ENCODE data around the gene UGCG.
"Not testable (repeated sequence)": the region's sequence is repeated elsewhere in the genome, so short reads cannot be mapped to it uniquely, and the experiment has no call there.

UGCG gene

GRCh38 chr9:111922324-111923013 lies 25.9 kb downstream of the UGCG start:
- peak in 1 of 3 experiments; percentile 42 for DNase-seq

DNA sequence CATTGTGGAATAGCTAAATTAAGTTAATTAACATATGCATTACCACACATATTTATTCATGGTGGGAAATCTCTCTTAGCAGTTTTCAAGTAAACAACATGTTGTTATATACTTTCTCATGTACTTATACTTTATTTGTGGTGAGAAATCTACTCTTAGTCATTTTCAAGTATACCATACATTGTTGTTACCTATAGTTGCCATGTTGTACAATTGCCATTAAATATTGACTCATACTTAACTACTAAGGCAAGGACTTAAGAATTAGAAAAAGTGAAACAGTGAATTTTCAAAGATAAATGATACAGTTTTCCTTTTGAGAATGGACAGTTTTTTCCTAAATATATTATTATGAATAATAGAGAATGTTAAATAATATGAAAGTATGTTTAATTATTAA lies 27.7 kb downstream of the UGCG start:
- DNase-seq = no peak

DNA sequence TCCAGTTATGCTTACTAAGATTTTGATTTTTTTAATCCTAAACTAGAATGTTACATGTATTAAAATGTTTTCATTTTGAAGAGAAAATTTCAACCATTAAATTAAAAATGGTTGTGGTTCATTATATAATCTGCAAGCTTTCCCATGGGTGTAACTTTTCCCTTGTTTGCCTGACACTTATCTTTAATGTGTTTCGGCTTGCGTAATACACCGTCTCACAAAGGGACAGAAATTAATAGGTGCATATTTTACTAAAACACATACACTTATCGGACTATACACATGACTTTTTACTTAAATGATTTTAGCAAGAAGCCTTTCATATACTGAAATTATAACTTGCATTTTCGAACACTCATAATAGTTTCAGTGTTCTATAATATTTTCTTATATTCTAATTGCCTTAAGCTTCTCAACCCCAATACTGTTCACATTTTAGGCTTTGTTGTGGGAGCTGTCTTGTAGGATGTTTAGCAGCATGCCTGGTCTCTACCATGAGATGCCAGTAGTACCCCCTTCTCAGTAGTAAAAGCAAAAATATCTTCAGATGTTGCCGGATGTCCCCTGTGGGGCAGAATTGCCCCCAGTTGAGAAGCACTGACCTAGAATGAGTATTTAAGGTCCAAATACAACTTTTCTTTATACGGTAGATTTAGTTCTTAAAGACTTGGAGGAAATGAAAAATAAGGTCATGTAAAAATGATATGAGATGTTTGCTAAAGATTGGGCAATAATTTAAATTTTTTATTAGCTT lies 28.6 kb downstream of the UGCG start:
- peak in 1 of 3 experiments; percentile 40 for DNase-seq

DNA sequence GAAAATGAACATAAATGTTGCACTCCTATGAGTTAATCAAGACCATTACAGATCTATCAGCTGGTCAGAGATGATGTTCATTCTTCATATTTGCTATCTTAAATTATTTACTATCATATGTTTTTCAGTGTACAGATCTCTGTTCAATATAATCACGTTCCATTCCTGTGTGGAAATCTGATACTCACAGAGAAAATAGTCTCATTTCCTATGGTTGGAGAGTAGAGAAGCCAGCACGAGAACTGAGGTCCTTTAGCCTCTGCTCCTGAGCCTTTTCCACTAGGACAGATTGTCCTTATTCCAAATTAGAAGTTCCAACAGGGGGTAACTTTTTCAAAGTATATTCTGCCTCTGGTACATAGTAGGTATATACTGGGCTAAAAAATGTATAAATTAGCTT lies 29.2 kb downstream of the UGCG start:
- no peak for DNase-seq

DNA sequence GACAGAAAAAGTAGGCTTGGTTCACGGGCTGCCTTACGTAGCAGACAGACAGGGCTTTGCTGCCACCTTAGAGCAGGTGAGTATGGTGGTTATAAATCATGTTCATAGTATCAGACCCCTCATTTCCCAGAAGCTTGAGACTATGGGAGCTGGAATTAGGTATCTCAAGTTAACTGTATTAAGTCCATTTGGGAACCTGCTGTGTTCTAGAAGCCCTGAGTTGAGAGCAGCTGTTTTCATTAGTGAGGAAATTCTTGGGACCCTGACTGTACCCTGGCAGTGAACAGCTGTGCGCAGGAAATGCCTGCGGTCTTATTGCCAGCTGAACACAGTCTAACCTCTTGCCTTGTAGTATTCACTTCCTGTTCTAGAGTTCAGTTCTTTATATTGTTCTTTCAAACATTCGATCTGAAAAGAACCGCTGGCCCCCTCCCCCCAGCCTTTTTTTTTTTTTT lies 29.8 kb downstream of the UGCG start:
- no peak for DNase-seq

DNA sequence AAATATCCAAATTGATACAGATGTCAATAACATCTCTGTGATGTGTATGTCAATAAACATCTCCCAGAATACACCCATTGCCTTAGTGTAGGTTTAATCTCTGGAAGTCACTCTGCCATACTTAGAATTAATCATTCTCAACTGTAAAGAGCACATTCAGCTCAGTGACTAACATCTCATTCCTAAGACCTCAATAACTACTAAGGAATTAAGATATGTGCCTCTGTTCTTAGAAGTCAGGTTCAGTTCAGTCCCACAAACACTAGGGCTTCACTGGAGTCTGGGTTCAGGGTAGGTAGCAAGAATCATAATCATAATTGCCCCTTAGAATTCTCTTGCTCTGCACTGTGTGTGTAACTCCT lies 31.7 kb downstream of the UGCG start:
- DNase-seq = no peak

GRCh38 chr9:111934747-111935146 lies 38.1 kb downstream of the UGCG start:
- no peak for DNase-seq

DNA sequence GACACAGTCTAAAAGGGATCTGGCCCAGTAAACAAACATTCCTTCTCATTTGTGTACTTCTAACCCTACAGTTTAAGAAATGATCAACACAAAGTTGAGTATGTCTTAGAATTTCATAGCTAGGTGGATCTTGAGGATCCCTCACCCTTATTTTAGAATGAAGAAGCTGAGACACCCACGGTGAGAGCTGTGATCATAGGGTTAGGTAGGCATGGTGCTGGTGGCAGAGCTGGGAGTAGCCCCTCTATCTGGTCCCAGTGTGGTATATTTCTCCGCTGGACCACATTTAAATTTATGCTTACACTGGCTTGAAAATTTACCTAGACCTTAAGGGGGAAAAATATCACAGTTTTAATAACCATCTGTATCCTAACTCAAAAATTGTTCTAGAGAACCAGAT lies 39.8 kb downstream of the UGCG start:
- no peak for DNase-seq

DNA sequence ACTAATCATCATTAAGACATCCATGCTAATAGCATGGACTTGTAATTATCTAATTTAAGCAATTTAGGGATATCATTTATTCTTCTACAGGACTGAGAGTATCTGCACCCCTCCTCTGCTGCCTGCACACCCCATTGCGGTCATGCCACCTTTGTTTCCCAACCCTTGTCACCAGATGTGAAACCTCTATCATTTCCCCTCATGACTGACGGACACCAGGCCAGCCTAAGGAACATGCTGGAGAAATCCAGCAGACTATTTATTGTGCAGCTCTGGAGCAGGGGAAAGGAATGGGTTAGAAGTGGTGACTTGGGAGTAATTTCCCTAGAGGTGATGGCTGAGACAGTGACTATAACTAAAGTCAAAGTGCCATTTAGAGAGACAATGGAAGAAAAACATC lies 40.7 kb downstream of the UGCG start:
- no peak for DNase-seq

GRCh38 chr9:111937781-111938426 lies 41.3 kb downstream of the UGCG start:
- DNase-seq = no peak

DNA sequence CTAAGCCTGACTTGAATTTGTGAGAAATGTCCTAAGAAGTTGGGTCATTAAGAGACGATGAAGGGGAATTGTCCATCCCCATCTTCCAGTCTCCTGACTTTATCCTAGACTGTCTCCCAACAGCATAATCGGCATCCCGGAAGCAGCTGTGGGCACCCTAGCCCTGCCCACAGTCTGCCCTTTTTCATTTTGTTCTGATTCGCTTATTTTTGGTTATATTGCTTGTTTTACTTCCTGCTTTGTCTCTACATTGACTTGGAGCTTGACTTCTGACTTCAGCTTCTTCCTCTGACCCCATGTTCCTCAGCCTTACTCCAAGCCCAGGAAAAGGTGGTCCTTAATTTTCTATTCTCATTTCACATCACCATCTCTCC lies 41.8 kb downstream of the UGCG start:
- DNase-seq = no peak

GRCh38 chr9:111939322-111939721 lies 42.7 kb downstream of the UGCG start:
- no peak for DNase-seq

GRCh38 chr9:111940697-111941096 lies 44.1 kb downstream of the UGCG start:
- no peak for DNase-seq

DNA sequence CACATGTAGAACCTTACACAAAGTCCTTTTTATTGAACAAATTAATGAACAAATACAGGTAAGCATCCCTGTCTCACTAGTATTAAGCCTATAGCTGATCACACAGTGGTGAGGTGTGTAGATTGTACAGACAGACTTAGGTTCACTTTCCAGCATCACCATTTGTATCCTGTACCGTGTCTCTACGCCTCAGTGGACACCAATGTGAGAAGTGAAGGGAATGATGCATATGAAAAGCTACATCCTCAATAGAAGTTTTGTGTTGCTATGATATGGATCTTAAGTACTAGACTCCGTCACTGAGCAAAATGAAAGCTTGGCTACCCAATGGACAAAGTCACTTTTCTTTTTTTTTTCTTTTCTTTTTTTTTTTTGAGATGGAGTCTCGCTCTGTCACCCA lies 46.6 kb downstream of the UGCG start:
- no peak for DNase-seq

GRCh38 chr9:111943746-111944145 lies 47.1 kb downstream of the UGCG start:
- no peak for DNase-seq

DNA sequence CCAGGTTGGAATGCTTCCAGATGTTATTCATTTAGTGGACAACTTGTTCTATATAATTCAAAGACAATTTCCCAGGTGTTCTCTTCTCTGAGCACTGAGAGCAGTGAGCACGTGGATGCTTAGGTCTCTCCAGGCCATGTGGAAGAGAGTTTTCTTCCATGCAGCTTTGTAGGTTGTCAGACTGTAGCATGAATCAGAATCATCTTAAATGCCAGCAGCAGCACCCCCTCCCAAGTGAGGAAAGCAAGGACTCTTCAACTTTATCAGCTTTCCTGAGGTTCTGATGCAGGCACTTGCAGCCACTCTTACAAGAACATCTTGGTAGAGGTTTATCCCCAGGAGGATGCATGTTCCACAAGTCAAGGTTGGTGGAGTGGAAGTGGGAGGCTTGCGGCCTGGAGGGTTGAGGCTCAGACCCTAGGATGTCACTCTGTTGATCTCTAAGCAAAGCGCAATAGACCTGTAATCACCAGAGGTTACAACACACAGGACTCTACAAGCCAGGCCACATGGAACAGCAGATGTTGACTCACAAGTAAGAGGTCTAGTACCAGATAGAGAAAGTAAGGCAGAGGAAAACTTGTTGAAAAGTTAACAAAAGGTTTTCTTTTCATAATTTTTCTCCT lies 47.7 kb downstream of the UGCG start:
- no peak for DNase-seq

- DNase-seq = no peak
These were observed 48.6 kb downstream of the UGCG start for GRCh38 chr9:111945216-111945615.

GRCh38 chr9:111948109-111948508 lies 51.5 kb downstream of the UGCG start:
- not testable (repeated sequence) for DNase-seq

DNA sequence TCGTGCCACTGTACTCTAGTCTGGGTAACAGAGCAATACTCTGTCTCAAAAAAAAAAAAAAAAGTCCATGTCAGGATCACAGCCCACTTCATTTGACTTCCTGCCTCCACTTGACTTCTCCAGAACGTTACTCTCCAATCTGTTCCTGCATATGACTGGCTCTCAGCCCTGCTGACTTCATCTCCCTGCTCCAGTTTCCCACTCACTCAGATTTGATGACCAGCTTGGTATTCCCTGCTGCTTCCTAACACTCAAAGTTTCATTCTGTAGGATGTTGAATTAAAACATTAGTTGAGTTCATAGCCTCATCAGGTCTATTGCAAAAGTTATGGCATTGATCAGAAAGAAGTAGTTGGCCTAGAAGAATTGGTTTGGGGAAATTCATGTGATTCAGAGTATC lies 52.3 kb downstream of the UGCG start:
- no peak for DNase-seq

- DNase-seq = no peak
These were observed 53.3 kb downstream of the UGCG start for GRCh38 chr9:111949919-111950318.

GRCh38 chr9:111952559-111952958 lies 55.9 kb downstream of the UGCG start:
- DNase-seq = no peak

GRCh38 chr9:111953444-111953843 lies 56.8 kb downstream of the UGCG start:
- DNase-seq = no peak

DNA sequence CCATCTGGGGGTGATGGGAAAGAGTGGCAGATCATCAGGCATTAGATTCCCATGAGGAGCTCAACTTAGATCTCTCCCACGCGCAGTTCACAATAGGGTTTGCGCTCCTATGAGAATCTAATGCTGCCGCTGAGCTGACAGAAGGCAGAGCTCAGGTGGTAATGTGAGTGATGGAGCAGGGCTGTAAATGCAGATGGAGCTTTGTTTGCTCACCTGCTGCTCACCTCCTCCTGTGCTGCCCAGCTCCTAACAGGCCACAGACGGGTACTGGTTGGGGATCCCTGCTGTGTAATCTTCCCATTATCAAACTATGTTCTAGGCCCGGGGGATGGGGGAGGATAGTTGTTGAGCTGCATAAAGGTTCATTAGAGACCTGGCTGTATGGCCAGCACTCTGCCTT lies 58.4 kb downstream of the UGCG start:
- peak; percentile 61 to 99 (median 93) for DNase-seq
